WTC11 (cell line): ENCODE results near the gene SMARCC2. TPM values are rescaled to one million over a fixed set of nuclear protein-coding genes. Genes with fewer than 3 reads are reported as not detected.

Source experiments
- ATAC-seq: fragments of 200-7000 bp; cut with Tn5 transposase; 2 replicates; pipeline ENCODE4 v1.10.0; 2021; ENCODE audit warnings: mild to moderate bottlenecking, moderate library complexity
- CTCF ChIA-PET: fragments of 300-600 bp; sonication (Branson Sonifier 250); formaldehyde crosslinking; loops from one replicate; lab custom pipeline; 2021; ENCODE audit warnings: antibody characterized with exemption; lab: Charles Lee
- POLR2A ChIA-PET: fragments of 350-600 bp; sonication (Branson Sonifier 250); formaldehyde crosslinking; loops from one replicate; lab custom pipeline; 2021; ENCODE audit warnings: antibody characterized with exemption; lab: Charles Lee
- DNase-seq: peaks from one replicate; pipeline ENCODE4 v3.0.0; 2021; ENCODE audit warnings: low spot score
- H3K27ac Mint-ChIP-seq: 2 replicates; pipeline ENCODE4 v1.8.0; 2021; ENCODE audit warnings: mixed read lengths
- H3K27me3 Mint-ChIP-seq: 2 replicates; pipeline ENCODE4 v1.8.0; 2021; ENCODE audit warnings: low read depth, mild to moderate bottlenecking, moderate library complexity, mixed read lengths
- H3K36me3 Mint-ChIP-seq: 2 replicates; pipeline ENCODE4 v1.8.0; 2021; ENCODE audit warnings: mixed read lengths
- H3K4me1 Mint-ChIP-seq: 2 replicates; pipeline ENCODE4 v1.8.0; 2022; ENCODE audit warnings: mixed read lengths
- H3K4me3 Mint-ChIP-seq: 2 replicates; pipeline ENCODE4 v1.8.0; 2021; ENCODE audit warnings: mild to moderate bottlenecking, moderate library complexity, mixed read lengths
- H3K9me3 Mint-ChIP-seq: 2 replicates; pipeline ENCODE4 v1.8.0; 2021; ENCODE audit warnings: mixed read lengths
- ATF1 ChIP-seq: sonication (generic); formaldehyde crosslinking; IDR thresholded peaks from 2 replicates; pipeline ENCODE4 v1.8.1; 2023; ENCODE audit warnings: mild to moderate bottlenecking, moderate library complexity, missing genetic modification reagents
- CTCF ChIP-seq: fragments of 200-600 bp; IDR thresholded peaks from 2 replicates; pipeline ENCODE4 v1.8.0; 2022; ENCODE audit warnings: antibody characterized with exemption
- E2F1 ChIP-seq: sonication (generic); formaldehyde crosslinking; IDR thresholded peaks from 2 replicates; pipeline ENCODE4 v1.8.0; 2022; ENCODE audit warnings: mild to moderate bottlenecking, missing genetic modification reagents
- ESRRA ChIP-seq: sonication (generic); formaldehyde crosslinking; IDR thresholded peaks from 2 replicates; pipeline ENCODE4 v1.8.1; 2022; ENCODE audit warnings: mild to moderate bottlenecking, missing genetic modification reagents, borderline replicate concordance
- FOXJ3 ChIP-seq: sonication (generic); formaldehyde crosslinking; IDR thresholded peaks from 2 replicates; pipeline ENCODE4 v1.9.0; 2021; ENCODE audit warnings: missing genetic modification reagents, mild to moderate bottlenecking, borderline replicate concordance
- GRHL2 ChIP-seq: fragments of 250-450 bp; sonication (Bioruptor Pico); IDR thresholded peaks from 2 replicates; pipeline ENCODE4 v1.8.0; 2022; ENCODE audit warnings: mild to moderate bottlenecking, moderate library complexity; ENCODE audit not compliant: insufficient replicate concordance, severe bottlenecking
- JAZF1 ChIP-seq: fragments of 250-450 bp; sonication (Bioruptor Pico); IDR thresholded peaks from 2 replicates; pipeline ENCODE4 v1.9.0; 2021; ENCODE audit warnings: moderate library complexity, mild to moderate bottlenecking, inconsistent platforms
- KAT7 ChIP-seq: sonication (generic); formaldehyde crosslinking; IDR thresholded peaks from 2 replicates; pipeline ENCODE4 v1.8.1; 2023; ENCODE audit warnings: missing genetic modification reagents, mild to moderate bottlenecking, borderline replicate concordance
- OVOL2 ChIP-seq: fragments of 250-450 bp; sonication (Bioruptor Pico); IDR thresholded peaks from 2 replicates; pipeline ENCODE4 v1.9.0; 2021; ENCODE audit warnings: mild to moderate bottlenecking, borderline replicate concordance
- TEAD1 ChIP-seq: sonication (generic); formaldehyde crosslinking; IDR thresholded peaks from 2 replicates; pipeline ENCODE4 v1.8.0; 2022; ENCODE audit warnings: mild to moderate bottlenecking, missing genetic modification reagents
- USF1 ChIP-seq: sonication (generic); formaldehyde crosslinking; IDR thresholded peaks from 2 replicates; pipeline ENCODE4 v1.8.0; 2022; ENCODE audit warnings: mild to moderate bottlenecking, missing genetic modification reagents
- ZNF396 ChIP-seq: fragments of 250-450 bp; sonication (Bioruptor Pico); IDR thresholded peaks from 2 replicates; pipeline ENCODE4 v1.8.0; 2021; ENCODE audit warnings: mild to moderate bottlenecking, moderate library complexity, borderline replicate concordance
- total RNA-seq: library from RNA; stranded (reverse); gene quantifications from 3 replicates; pipeline ENCODE4 v1.2.3, GENCODE V29; 2021
- TF ChIP-seq, protein P1 (sequence below): sonication (generic); formaldehyde crosslinking; IDR thresholded peaks from 2 replicates; pipeline ENCODE4 v1.8.1; 2022; ENCODE audit warnings: low read depth, mild to moderate bottlenecking, moderate library complexity, missing genetic modification reagents, borderline replicate concordance
- TF ChIP-seq, protein P2 (sequence below): sonication (generic); formaldehyde crosslinking; IDR thresholded peaks from 2 replicates; pipeline ENCODE4 v1.8.1; 2023; ENCODE audit warnings: mild to moderate bottlenecking, moderate library complexity, missing genetic modification reagents
- TF ChIP-seq, protein P3 (sequence below): fragments of 250-450 bp; sonication (Bioruptor Pico); IDR thresholded peaks from 2 replicates; pipeline ENCODE4 v1.9.0; 2021; ENCODE audit warnings: mild to moderate bottlenecking
- TF ChIP-seq, protein P4 (sequence below): sonication (generic); formaldehyde crosslinking; IDR thresholded peaks from 2 replicates; pipeline ENCODE4 v1.8.0; 2022; ENCODE audit warnings: mild to moderate bottlenecking, missing genetic modification reagents
- TF ChIP-seq, protein P5 (sequence below): sonication (generic); formaldehyde crosslinking; IDR thresholded peaks from 2 replicates; pipeline ENCODE4 v1.8.1; 2023; ENCODE audit warnings: mild to moderate bottlenecking, missing genetic modification reagents, moderate library complexity

Gene SMARCC2
- total RNA-seq, 1 experiment from 2014 or later: 76.8 TPM

DNA sequence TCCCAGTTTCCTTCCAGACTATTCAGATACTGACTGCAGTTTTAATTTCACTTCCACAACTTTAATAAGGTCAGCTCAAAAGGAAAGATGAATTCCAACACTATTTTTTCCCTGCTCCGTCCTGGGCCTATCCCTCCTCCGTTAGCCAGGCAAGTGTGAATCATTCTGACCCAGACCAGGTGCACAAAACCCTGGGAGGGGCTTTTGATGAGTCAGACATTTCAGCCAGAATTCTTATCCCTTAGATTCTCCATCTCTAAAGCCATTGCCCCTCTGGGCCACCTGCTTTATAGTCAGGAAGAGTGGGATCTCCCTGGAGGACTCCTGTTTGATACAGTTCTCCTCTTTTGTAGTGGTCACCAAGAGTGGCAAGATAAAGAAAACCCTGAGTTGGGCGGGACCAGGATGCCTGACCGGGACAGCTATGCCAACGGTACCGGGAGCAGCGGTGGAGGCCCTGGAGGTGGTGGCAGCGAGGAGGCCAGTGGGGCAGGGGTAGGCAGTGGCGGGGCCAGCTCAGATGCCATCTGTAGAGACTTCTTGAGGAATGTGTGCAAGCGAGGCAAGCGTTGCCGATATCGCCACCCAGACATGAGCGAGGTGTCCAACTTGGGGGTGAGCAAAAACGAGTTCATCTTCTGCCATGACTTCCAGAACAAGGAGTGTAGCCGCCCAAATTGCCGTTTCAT is 69.0 kb downstream of the SMARCC2 start (continued):
- TF ChIP-seq GRHL2 (CRISPR knock-in tag): no peak
- TF ChIP-seq, protein P1, sequence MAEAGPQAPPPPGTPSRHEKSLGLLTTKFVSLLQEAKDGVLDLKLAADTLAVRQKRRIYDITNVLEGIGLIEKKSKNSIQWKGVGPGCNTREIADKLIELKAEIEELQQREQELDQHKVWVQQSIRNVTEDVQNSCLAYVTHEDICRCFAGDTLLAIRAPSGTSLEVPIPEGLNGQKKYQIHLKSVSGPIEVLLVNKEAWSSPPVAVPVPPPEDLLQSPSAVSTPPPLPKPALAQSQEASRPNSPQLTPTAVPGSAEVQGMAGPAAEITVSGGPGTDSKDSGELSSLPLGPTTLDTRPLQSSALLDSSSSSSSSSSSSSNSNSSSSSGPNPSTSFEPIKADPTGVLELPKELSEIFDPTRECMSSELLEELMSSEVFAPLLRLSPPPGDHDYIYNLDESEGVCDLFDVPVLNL (CRISPR knock-in tag): no peak
- no peak for TF ChIP-seq E2F1 (CRISPR knock-in tag)
- TF ChIP-seq OVOL2: no peak
- no peak for TF ChIP-seq JAZF1 (CRISPR knock-in tag)
- no peak for TF ChIP-seq KAT7 (CRISPR knock-in tag)
- no peak for TF ChIP-seq CTCF
- no peak for TF ChIP-seq ESRRA (CRISPR knock-in tag)
- TF ChIP-seq FOXJ3 (CRISPR knock-in tag): no peak
- TF ChIP-seq, protein P2, sequence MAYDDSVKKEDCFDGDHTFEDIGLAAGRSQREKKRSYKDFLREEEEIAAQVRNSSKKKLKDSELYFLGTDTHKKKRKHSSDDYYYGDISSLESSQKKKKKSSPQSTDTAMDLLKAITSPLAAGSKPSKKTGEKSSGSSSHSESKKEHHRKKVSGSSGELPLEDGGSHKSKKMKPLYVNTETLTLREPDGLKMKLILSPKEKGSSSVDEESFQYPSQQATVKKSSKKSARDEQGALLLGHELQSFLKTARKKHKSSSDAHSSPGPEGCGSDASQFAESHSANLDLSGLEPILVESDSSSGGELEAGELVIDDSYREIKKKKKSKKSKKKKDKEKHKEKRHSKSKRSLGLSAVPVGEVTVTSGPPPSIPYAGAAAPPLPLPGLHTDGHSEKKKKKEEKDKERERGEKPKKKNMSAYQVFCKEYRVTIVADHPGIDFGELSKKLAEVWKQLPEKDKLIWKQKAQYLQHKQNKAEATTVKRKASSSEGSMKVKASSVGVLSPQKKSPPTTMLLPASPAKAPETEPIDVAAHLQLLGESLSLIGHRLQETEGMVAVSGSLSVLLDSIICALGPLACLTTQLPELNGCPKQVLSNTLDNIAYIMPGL: no peak

- POLR2A ChIA-PET: interaction anchor here (0.5 to 3.6 kb wide), 6 partner anchors 9 to 402 kb away, joined by 3 to 71 read pairs (median 4); partner anchors contain the start of genes ESYT1, MYL6, RAB5B and RBMS2
- CTCF ChIA-PET: interaction anchor here (0.5 to 4.3 kb wide), 17 partner anchors 9 to 213 kb away, joined by 3 to 95 read pairs (median 7); partner anchors contain the start of genes ANKRD52, COQ10A, ESYT1 and MYL6B
- H3K4me1 Mint-ChIP-seq: peaks cover 21% of the 10 kb centered on the region
- H3K27me3 Mint-ChIP-seq: no peaks in the 10 kb centered on the region
- H3K4me3 Mint-ChIP-seq: peak overlapping the region; percentile 100
- no peak for TF ChIP-seq TEAD1
- TF ChIP-seq ATF1 (CRISPR knock-in tag): no peak
- TF ChIP-seq CTCF: peak; percentile 71
- TF ChIP-seq, protein P3, sequence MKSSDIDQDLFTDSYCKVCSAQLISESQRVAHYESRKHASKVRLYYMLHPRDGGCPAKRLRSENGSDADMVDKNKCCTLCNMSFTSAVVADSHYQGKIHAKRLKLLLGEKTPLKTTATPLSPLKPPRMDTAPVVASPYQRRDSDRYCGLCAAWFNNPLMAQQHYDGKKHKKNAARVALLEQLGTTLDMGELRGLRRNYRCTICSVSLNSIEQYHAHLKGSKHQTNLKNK (CRISPR knock-in tag): no peak
- TF ChIP-seq, protein P4, sequence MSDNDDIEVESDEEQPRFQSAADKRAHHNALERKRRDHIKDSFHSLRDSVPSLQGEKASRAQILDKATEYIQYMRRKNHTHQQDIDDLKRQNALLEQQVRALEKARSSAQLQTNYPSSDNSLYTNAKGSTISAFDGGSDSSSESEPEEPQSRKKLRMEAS (CRISPR knock-in tag): peak; percentile 80; the same call in 1 of the 2 replicates
- peak; percentile 77; the same call in 1 of the 2 replicates for TF ChIP-seq USF1 (CRISPR knock-in tag)
- TF ChIP-seq ZNF396 (CRISPR knock-in tag): no peak
- TF ChIP-seq, protein P5, sequence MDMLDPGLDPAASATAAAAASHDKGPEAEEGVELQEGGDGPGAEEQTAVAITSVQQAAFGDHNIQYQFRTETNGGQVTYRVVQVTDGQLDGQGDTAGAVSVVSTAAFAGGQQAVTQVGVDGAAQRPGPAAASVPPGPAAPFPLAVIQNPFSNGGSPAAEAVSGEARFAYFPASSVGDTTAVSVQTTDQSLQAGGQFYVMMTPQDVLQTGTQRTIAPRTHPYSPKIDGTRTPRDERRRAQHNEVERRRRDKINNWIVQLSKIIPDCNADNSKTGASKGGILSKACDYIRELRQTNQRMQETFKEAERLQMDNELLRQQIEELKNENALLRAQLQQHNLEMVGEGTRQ: peak; percentile 75
- peaks cover 30% of the 10 kb centered on the region for H3K36me3 Mint-ChIP-seq
- no peaks in the 10 kb centered on the region for H3K9me3 Mint-ChIP-seq
- DNase-seq: peak; percentile 73
- peak; percentile 46 for ATAC-seq
- H3K27ac Mint-ChIP-seq: peak overlapping the region; percentile 97
These were observed 69.9 kb downstream of the SMARCC2 start for GRCh38 chr12:56119361-56119796.
